Measurements from ENCODE around the gene BCLAF1. TPM values are rescaled to one million over a fixed set of nuclear protein-coding genes. Genes with fewer than 3 reads are reported as not detected.
A peak's percentile ranks its signal among the peaks of the same experiment; 100 is the strongest.

The BCLAF1 gene
- total and polyA plus RNA-seq, 2 of the 8 experiments (the other 6 are each of a cell fraction or from before 2014, with no cell fraction given) = 30.5 to 230 TPM

GRCh38 chr6:136251394-136251793, 38.3 kb downstream of the BCLAF1 start:
- Histone ChIP-seq H3K14ac (ENCODE audit: insufficient read length) (no peak overlapping the region), H2BK20ac (ENCODE audit: low read length) (no peak overlapping the region), H3K79me2 (ENCODE audit: control insufficient read depth in 1 of 2, insufficient read depth in 2 of 2, low read length in 2 of 2) (peaks cover 0 to 6% of the 10 kb centered on the region in 2 experiments; a peak in 2 of 4 replicates), H2AK5ac (ENCODE audit: low read depth, low read length) (no peak overlapping the region), H4K5ac (ENCODE audit: insufficient read length, low read depth, low read length) (no peak overlapping the region), H3K4me3 (ENCODE audit: extremely low read depth in 1 of 4, insufficient read depth in 2 of 4, low read depth in 3 of 4, low read length in 4 of 4) (peak overlapping the region in 2 of 4 experiments; percentile 85 to 97; a peak in 3 of 8 replicates), H3K9me3 (ENCODE audit: insufficient read depth in 2 of 2, low read depth in 1 of 2, low read length in 1 of 2) (no peaks in the 10 kb centered on the region), H4K20me1 (replicated peaks in 1 of 2; ENCODE audit: control insufficient read depth in 1 of 2, insufficient read depth in 2 of 2, low read length in 2 of 2) (no peaks in the 10 kb centered on the region), H2BK15ac (ENCODE audit: low read length) (no peak overlapping the region), H2AFZ (ENCODE audit: low read length) (no peak overlapping the region), H3K27me3 (replicated peaks in 1 of 4; ENCODE audit: control insufficient read depth in 3 of 4, extremely low read depth in 1 of 4, insufficient read depth in 3 of 4, low read length in 3 of 4) (no peaks in the 10 kb centered on the region), H3K23me2 (ENCODE audit: low read depth, low read length) (peaks cover 2% of the 10 kb centered on the region; the same call in 1 of the 2 replicates), H3K79me1 (ENCODE audit: low read depth, low read length) (no peaks in the 10 kb centered on the region), H2BK12ac (ENCODE audit: low read depth, low read length) (no peak overlapping the region), H3K4me1 (replicated peaks in 1 of 4; ENCODE audit: control insufficient read depth in 3 of 4, insufficient read depth in 4 of 4, low read length in 3 of 4) (peaks cover 0 to 3% (median 0%) of the 10 kb centered on the region in 4 experiments; a peak in 2 of 7 replicates), H3K18ac (ENCODE audit: extremely low read depth, low read length) (no peak overlapping the region), H4K91ac (replicated peaks; ENCODE audit: insufficient read length, low read length) (no peak overlapping the region), H3K23ac (ENCODE audit: insufficient read length) (no peak overlapping the region), H3K56ac (replicated peaks; ENCODE audit: insufficient read length, low read depth, low read length) (no peak overlapping the region), H3K9ac (replicated peaks in 1 of 4; ENCODE audit: extremely low read depth in 1 of 4, low read depth in 3 of 4, low read length in 3 of 4) (no peak overlapping the region), H4K8ac (ENCODE audit: extremely low read depth, insufficient read depth, low read length) (no peak overlapping the region), H2BK120ac (replicated peaks; ENCODE audit: low read depth, low read length) (no peak overlapping the region), H3K27ac (ENCODE audit: low read depth, low read length) (no peak overlapping the region), H3K4me2 (ENCODE audit: insufficient read depth in 1 of 2, low read depth in 2 of 2, low read length in 2 of 2) (peak overlapping the region; percentile 86 to 95; a peak in 2 of 4 replicates), H3K36me3 (ENCODE audit: control insufficient read depth in 2 of 4, insufficient read depth in 4 of 4, low read length in 3 of 4) (no peaks in the 10 kb centered on the region), H3K4ac (replicated peaks; ENCODE audit: insufficient read length, low read depth, low read length) (no peak overlapping the region), H2BK5ac (ENCODE audit: low read depth, low read length) (no peak overlapping the region)
- FAIRE-seq (no peak), DNase-seq (ENCODE audit: low read depth in 1 of 2, low spot score in 2 of 2) (no peak)
- CTCF ChIA-PET (ENCODE audit: partially characterized antibody) = interaction anchor here (1.4 to 2.5 kb wide), 3 partner anchors 22 to 299 kb away, joined by 3 to 8 read pairs (median 6); partner anchors contain the start of gene MAP7
- 66% methylated on average over 4 of the region's 4 CpGs; no CpG with 5 or more reads in 1 of the 2 experiments for WGBS, 2 experiments (ENCODE audit: extremely low coverage in 1 of 2, insufficient coverage in 1 of 2, insufficient read length in 1 of 2, insufficient replicate concordance in 2 of 2, low coverage in 1 of 2, low lambda C conversion rate in 2 of 2, missing lambda C conversion rate in 1 of 2)
- POLR2A ChIA-PET (ENCODE audit: partially characterized antibody) = interaction anchor here (0.9 to 11.1 kb wide), 7 partner anchors 10 to 733 kb away, joined by 3 to 115 read pairs (median 5); partner anchors contain the start of genes BCLAF1 and MAP7
- TF ChIP-seq ATF3 (IDR thresholded peaks at IDR 0.05; ENCODE audit: insufficient read depth, low read depth, low read length) (no peak), HDAC2 (IDR thresholded peaks at IDR 0.05; ENCODE audit: borderline replicate concordance in 1 of 2, low read depth in 2 of 2, low read length in 2 of 2) (no peak), CTCF (IDR thresholded peaks at IDR 0.05; ENCODE audit: control extremely low read depth in 1 of 3, insufficient read depth in 1 of 3, low read depth in 1 of 3, low read length in 3 of 3) (no peak), SP4 (IDR thresholded peaks at IDR 0.05; ENCODE audit: low read length) (no peak), SIX5 (IDR thresholded peaks at IDR 0.05; ENCODE audit: low read depth, low read length) (no peak), FOSL1 (IDR thresholded peaks at IDR 0.05; ENCODE audit: insufficient read depth, low read depth, low read length) (no peak), CTBP2 (IDR thresholded peaks at IDR 0.05; ENCODE audit: borderline replicate concordance, insufficient read depth, insufficient read length, low read length) (no peak), GTF2F1 (IDR thresholded peaks at IDR 0.05; ENCODE audit: borderline replicate concordance, low read depth, low read length) (no peak), SRF (IDR thresholded peaks at IDR 0.05; ENCODE audit: low read depth, low read length) (no peak), CHD2 (IDR thresholded peaks at IDR 0.05; ENCODE audit: low read length) (no peak)

Measured in H1 (cell line).